GM10266 (cell line): Measurements from ENCODE around the gene APC.

Experiments
- DNase-seq: peaks from one replicate; pipeline ENCODE4 v3.0.0; 2012; ENCODE audit errors: extremely low spot score
- TF ChIP-seq, protein P1 (sequence below): IDR thresholded peaks from 2 replicates; pipeline ENCODE4 v1.5.1; 2012; ENCODE audit warnings: mild to moderate bottlenecking, low read depth; ENCODE audit not compliant: control insufficient read depth, insufficient read depth; ENCODE audit errors: missing control alignments

The APC gene

DNA sequence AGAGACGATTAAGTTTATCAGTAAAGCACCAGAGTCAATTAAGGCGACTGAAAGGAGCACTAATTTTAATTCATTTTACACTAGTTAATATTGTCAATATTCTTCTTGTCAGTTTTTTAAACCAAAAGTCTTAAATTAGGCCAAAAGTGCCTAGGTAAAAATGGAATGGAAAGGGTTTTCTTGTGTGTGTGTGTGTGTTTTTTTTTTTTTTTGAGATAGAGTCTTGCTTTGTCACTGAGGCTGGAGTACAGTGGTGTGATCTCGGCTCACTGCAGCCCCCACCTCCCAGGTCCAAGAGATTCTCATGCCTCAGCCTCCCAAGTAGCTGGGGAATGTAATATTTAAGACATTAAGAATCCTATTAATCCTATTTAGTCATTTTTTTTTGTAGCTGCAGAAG is 3.1 kb upstream of the APC start:
- no peak for DNase-seq

DNA sequence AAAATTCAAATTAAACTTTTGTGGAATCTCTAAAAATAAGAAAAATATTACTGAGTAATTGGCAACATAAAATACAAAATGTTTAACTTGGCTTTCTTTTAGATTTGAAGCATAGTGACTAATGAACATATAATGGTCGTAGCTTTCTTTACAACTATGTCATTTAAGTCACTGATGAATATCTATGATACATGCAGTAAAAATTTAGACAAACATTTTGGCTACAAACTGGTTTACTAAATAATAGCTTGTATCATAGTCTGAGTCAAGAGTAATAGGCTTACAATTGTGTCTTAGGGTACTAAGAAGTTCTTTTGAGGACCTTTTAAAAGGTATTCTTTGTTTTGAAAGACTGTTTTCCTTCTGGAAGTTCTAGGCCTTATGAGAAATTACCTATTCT is 2.0 kb upstream of the APC start:
- TF ChIP-seq, protein P1, sequence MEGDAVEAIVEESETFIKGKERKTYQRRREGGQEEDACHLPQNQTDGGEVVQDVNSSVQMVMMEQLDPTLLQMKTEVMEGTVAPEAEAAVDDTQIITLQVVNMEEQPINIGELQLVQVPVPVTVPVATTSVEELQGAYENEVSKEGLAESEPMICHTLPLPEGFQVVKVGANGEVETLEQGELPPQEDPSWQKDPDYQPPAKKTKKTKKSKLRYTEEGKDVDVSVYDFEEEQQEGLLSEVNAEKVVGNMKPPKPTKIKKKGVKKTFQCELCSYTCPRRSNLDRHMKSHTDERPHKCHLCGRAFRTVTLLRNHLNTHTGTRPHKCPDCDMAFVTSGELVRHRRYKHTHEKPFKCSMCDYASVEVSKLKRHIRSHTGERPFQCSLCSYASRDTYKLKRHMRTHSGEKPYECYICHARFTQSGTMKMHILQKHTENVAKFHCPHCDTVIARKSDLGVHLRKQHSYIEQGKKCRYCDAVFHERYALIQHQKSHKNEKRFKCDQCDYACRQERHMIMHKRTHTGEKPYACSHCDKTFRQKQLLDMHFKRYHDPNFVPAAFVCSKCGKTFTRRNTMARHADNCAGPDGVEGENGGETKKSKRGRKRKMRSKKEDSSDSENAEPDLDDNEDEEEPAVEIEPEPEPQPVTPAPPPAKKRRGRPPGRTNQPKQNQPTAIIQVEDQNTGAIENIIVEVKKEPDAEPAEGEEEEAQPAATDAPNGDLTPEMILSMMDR: no peak
- DNase-seq: no peak

More for the DNA sequence above, 3.1 kb upstream of the APC start:
- TF ChIP-seq, protein P1: no peak

DNA sequence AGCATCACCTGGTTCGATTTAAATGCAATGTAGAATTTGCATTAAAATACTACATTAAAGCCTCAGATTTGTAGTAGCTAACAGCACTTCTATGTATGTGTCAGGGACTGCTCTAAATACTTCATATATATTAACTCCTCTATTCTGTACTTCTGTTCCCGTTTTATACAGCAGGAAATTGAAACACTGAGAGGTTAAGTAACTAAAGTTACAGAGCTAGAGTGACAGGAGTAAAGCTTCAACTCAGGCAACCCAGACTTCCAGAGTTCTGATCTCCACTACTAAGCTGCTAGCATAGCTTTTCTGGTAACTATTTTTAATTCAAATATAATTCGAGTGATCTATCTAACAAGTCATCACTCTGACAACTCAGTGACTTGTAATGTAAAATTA is 619 bp upstream of the APC start:
- TF ChIP-seq, protein P1: no peak
- no peak for DNase-seq

- TF ChIP-seq, protein P1: no peak
- DNase-seq: no peak
Measured at GRCh38 chr5:112738191-112738560, 491 bp downstream of the APC start.

- DNase-seq: no peak
- TF ChIP-seq, protein P1: no peak
Measured at GRCh38 chr5:112742424-112742823, 4.7 kb downstream of the APC start.

DNA sequence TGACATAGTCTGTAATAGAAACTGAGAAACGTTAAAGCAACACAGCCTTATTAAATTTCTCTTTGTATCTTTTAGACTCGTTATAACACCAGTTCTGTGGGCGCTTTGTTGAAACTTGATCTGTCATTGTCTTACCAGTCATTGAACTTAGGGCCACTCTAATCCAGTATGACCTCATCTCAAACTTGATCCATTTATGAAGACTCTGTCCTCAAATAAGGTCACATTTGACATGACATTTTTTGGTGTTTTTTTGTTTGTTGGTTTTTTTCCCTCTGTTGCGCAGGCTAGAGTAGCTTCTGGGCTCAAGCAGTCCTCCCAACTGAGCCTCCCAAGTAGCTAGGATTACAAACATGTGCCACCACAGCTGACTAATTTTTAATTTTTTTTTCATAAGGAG is 5.9 kb downstream of the APC start:
- TF ChIP-seq, protein P1: no peak
- no peak for DNase-seq

- TF ChIP-seq, protein P1: no peak
Measured at GRCh38 chr5:112752335-112752734, 14.7 kb downstream of the APC start.

More at GRCh38 chr5:112752335-112752734, 14.7 kb downstream of the APC start:
- DNase-seq: no peak
